Kidney (tissue), 14 donors: ENCODE data around the gene ADAMTSL2. TPM values are rescaled to one million over a fixed set of nuclear protein-coding genes. Genes with fewer than 3 reads are reported as not detected.

ENCODE experiments used
- DNase-seq, 5 donors: peaks; one replicate each; pipeline ENCODE4 v3.0.0-alpha.2; 2013 to 2020
- FAIRE-seq: peaks from 2 replicates; lab custom pipeline; 2012; peaks lifted over from hg19 to GRCh38; lab: Jason Lieb, UNC
- H3K27ac ChIP-seq, 2 donors: one replicate each; pipeline ENCODE4 v1.7.0; 2013; ENCODE audit warnings: low read depth in 2 of 2, low read length in 2 of 2, inconsistent platforms in 1 of 2
- H3K27me3 ChIP-seq: one replicate; pipeline ENCODE4 v1.7.1; 2013; ENCODE audit warnings: low read length, inconsistent platforms; ENCODE audit not compliant: control insufficient read depth, insufficient read depth
- H3K36me3 ChIP-seq, 3 donors: one replicate each; pipeline versions ENCODE4 v1.7.0 to v1.7.1; 2013; ENCODE audit warnings: low read length in 3 of 3, control low read depth in 1 of 3, inconsistent platforms in 1 of 3; ENCODE audit not compliant: insufficient read depth in 3 of 3, control insufficient read depth in 2 of 3
- H3K4me1 ChIP-seq, 3 donors: one replicate each; pipeline versions ENCODE4 v1.7.0 to v1.7.1; 2013; ENCODE audit warnings: low read length in 3 of 3, inconsistent platforms in 1 of 3, low read depth in 1 of 3; ENCODE audit not compliant: control insufficient read depth in 2 of 3, insufficient read depth in 2 of 3
- H3K4me3 ChIP-seq, 3 donors: one replicate each; pipeline versions ENCODE4 v1.7.0 to v1.8.1; 2013; ENCODE audit warnings: low read length in 3 of 3, control low read depth in 1 of 3, inconsistent platforms in 1 of 3
- H3K9ac ChIP-seq, 3 donors: one replicate each; pipeline versions ENCODE4 v1.7.0 to v1.7.1; 2013; ENCODE audit warnings: low read length in 3 of 3, control low read depth in 1 of 3, inconsistent platforms in 1 of 3
- H3K9me3 ChIP-seq, 3 donors: one replicate each; pipeline versions ENCODE4 v1.7.0 to v1.7.1; 2013; ENCODE audit warnings: low read length in 3 of 3, control low read depth in 1 of 3, inconsistent platforms in 1 of 3; ENCODE audit not compliant: control insufficient read depth in 2 of 3, insufficient read depth in 1 of 3
- CTCF ChIP-seq: IDR thresholded peaks from 3 replicates; pipeline ENCODE4 v1.5.1; 2012; ENCODE audit warnings: mild to moderate bottlenecking, moderate library complexity, borderline replicate concordance; ENCODE audit not compliant: insufficient read depth; ENCODE audit errors: extremely low read depth
- intact Hi-C: fragments of 100-400 bp; cut with DNase I; formaldehyde crosslinking; loops from one replicate; pipeline ENCODE4 v1.11.1; 2022
- polyA plus RNA-seq: library from polyadenylated mRNA; stranded (reverse); fragments of 350-450 nt; fragmentation: Illumina TruSeq; extraction: RNeasy Lipid Tissue Mini Kit (QIAGEN cat#74804); gene quantifications from one replicate; pipeline ENCODE4 v1.2.3, GENCODE V29; 2014; ENCODE audit warnings: low read depth, low replicate concordance; ENCODE audit not compliant: insufficient read depth
- total RNA-seq: library from RNA; stranded (reverse); fragmentation: NEBNext Ultra II Directional; extraction: Animal tissue kit (Norgen Biotek cat#: 25700); gene quantifications from one replicate; pipeline ENCODE4 v1.2.1, GENCODE V29; 2021
- donor health status: control.
- donor health status: control.
- donor health status: control.
- donor health status: control.
- donor health status: control.
- donor health status: DM: yes; HTN: yes; CAD: no.
- donor health status: Normal renal cell carcinoma (clear cell type).

Gene ADAMTSL2
- total and polyA plus RNA-seq, 2 donors from 2014 or later = 20.0 to 32.1 TPM

- Histone ChIP-seq H3K9me3 (no peaks in the 10 kb centered on the region), H3K36me3 (peaks cover 0 to 9% (median 0%) of the 10 kb centered on the region in 3 donors), H3K4me1 (peaks cover 0 to 52% (median 5%) of the 10 kb centered on the region in 3 donors), H3K27me3 (no peaks in the 10 kb centered on the region), H3K27ac (peak overlapping the region; percentile 20 to 47), H3K4me3 (peak overlapping the region in 1 of 3 donors; percentile 33), H3K9ac (no peak overlapping the region)
- no peak for FAIRE-seq
- intact Hi-C loops = no loop called here
- peak; percentile 63 to 91 (median 75) for DNase-seq
- TF ChIP-seq CTCF = no peak
Observed at GRCh38 chr9:133538851-133539833, 4.6 kb downstream of the ADAMTSL2 start.

- Histone ChIP-seq H3K27ac (peak overlapping the region in 1 of 2 donors; percentile 47), H3K9me3 (no peaks in the 10 kb centered on the region), H3K27me3 (no peaks in the 10 kb centered on the region), H3K4me3 (peak overlapping the region in 1 of 3 donors; percentile 33), H3K4me1 (peaks cover 0 to 56% (median 4%) of the 10 kb centered on the region in 3 donors), H3K36me3 (peaks cover 0 to 9% (median 0%) of the 10 kb centered on the region in 3 donors), H3K9ac (no peak overlapping the region)
- no peak for DNase-seq
- no peak for FAIRE-seq
- TF ChIP-seq CTCF = no peak
- intact Hi-C loops = no loop called here
Observed at GRCh38 chr9:133539991-133540697, 5.6 kb downstream of the ADAMTSL2 start.

GRCh38 chr9:133540698-133541025 is 6.2 kb downstream of the ADAMTSL2 start:
- DNase-seq (peak in 2 of 5 donors; percentile 30 to 38), FAIRE-seq (no peak)
- Histone ChIP-seq H3K4me3 (no peak overlapping the region), H3K4me1 (peaks cover 0 to 54% (median 4%) of the 10 kb centered on the region in 3 donors), H3K27ac (no peak overlapping the region), H3K27me3 (no peaks in the 10 kb centered on the region), H3K36me3 (peaks cover 0 to 9% (median 0%) of the 10 kb centered on the region in 3 donors), H3K9ac (no peak overlapping the region), H3K9me3 (no peaks in the 10 kb centered on the region)
- TF ChIP-seq CTCF = no peak
- intact Hi-C loops = no loop called here
